Neural cell (in vitro differentiated cells): ENCODE measurements around the gene HECW1. TPM values are rescaled to one million over a fixed set of nuclear protein-coding genes. Genes with fewer than 3 reads are reported as not detected.

Experiments
- H2AFZ ChIP-seq: fragments of 200-600, 300-800 bp; sonication (generic), shearing (Covaris generic); 2 replicates; pipeline ENCODE4 v1.6.0; 2014; ENCODE audit warnings: low read depth, mild to moderate bottlenecking, antibody characterized with exemption, low read length, moderate library complexity
- H3F3A ChIP-seq: fragments of 200-600 bp; shearing (Covaris generic); 2 replicates; pipeline ENCODE4 v1.6.1; 2016; ENCODE audit warnings: mild to moderate bottlenecking, moderate library complexity, mixed read lengths, antibody characterized with exemption, low read length; ENCODE audit not compliant: insufficient read depth, poor library complexity, severe bottlenecking
- H3K27ac ChIP-seq: fragments of 200-600, 300-800 bp; sonication (generic), shearing (Covaris generic); 2 replicates; pipeline ENCODE4 v1.5.1; 2014; ENCODE audit warnings: mild to moderate bottlenecking, low read length, moderate library complexity
- H3K27me3 ChIP-seq: fragments of 300-800, 200-600 bp; sonication (generic), shearing (Covaris generic); 2 replicates; pipeline ENCODE4 v1.6.0; 2014; ENCODE audit warnings: mild to moderate bottlenecking, low read depth, low read length, moderate library complexity; ENCODE audit not compliant: insufficient read depth
- H3K36me3 ChIP-seq: fragments of 300-800, 200-600 bp; sonication (generic), shearing (Covaris generic); 2 replicates; pipeline ENCODE4 v1.5.1; 2014; ENCODE audit warnings: mild to moderate bottlenecking, antibody characterized with exemption, low read length, moderate library complexity; ENCODE audit not compliant: insufficient read depth
- H3K4me2 ChIP-seq: fragments of 300-800, 200-600 bp; sonication (generic), shearing (Covaris generic); 2 replicates; pipeline ENCODE4 v1.6.0; 2014; ENCODE audit warnings: mild to moderate bottlenecking, low read length
- H3K4me3 ChIP-seq: fragments of 300-800, 200-600 bp; sonication (generic), shearing (Covaris generic); 2 replicates; pipeline ENCODE4 v1.5.1; 2014; ENCODE audit warnings: mild to moderate bottlenecking, low read length, moderate library complexity
- H3K79me2 ChIP-seq: fragments of 200-600 bp; shearing (Covaris generic); replicated peaks from 2 replicates; pipeline ENCODE4 v1.6.0; 2014; ENCODE audit warnings: mild to moderate bottlenecking, low read length, moderate library complexity; ENCODE audit not compliant: insufficient read depth
- H3K9ac ChIP-seq: fragments of 300-800, 200-600 bp; sonication (generic), shearing (Covaris generic); 2 replicates; pipeline ENCODE4 v1.6.1; 2016; ENCODE audit warnings: mild to moderate bottlenecking, low read length, mixed read lengths
- H3K9me2 ChIP-seq: fragments of 200-600 bp; shearing (Covaris generic); 2 replicates; pipeline ENCODE4 v1.6.1; 2016; ENCODE audit warnings: mild to moderate bottlenecking, low read length, mixed read lengths; ENCODE audit not compliant: insufficient read depth
- H3K9me3 ChIP-seq: fragments of 200-600, 300-800 bp; sonication (generic), shearing (Covaris generic); 2 replicates; pipeline ENCODE4 v1.6.1; 2016; ENCODE audit warnings: mild to moderate bottlenecking, mixed run types, low read length, moderate library complexity, mixed read lengths
- H4K20me1 ChIP-seq: fragments of 200-600 bp; shearing (Covaris generic); 2 replicates; pipeline ENCODE4 v1.6.1; 2016; ENCODE audit warnings: mild to moderate bottlenecking, mixed run types; ENCODE audit not compliant: insufficient read depth
- CTCF ChIP-seq: fragments of 450-650 bp; IDR thresholded peaks from 2 replicates; pipeline ENCODE4 v1.5.1; 2014; ENCODE audit warnings: antibody characterized with exemption, mild to moderate bottlenecking, moderate library complexity; ENCODE audit not compliant: poor library complexity, severe bottlenecking
- EP300 ChIP-seq: fragments of 450-650 bp; conservative IDR thresholded peaks from 2 replicates; pipeline ENCODE4 v1.6.1; 2014; ENCODE audit warnings: antibody characterized with exemption, mild to moderate bottlenecking, moderate library complexity; ENCODE audit not compliant: poor library complexity, severe bottlenecking
- EZH2 ChIP-seq: fragments of 200-600, 300-800 bp; shearing (Covaris generic), sonication (generic); IDR thresholded peaks from 2 replicates; pipeline ENCODE4 v1.6.1; 2014; ENCODE audit warnings: antibody characterized with exemption, low read length, borderline replicate concordance, mild to moderate bottlenecking; ENCODE audit not compliant: insufficient read depth, poor library complexity, severe bottlenecking
- MXI1 ChIP-seq: fragments of 450-650 bp; conservative IDR thresholded peaks from 2 replicates; pipeline ENCODE4 v1.6.1; 2014; ENCODE audit warnings: antibody characterized with exemption, mild to moderate bottlenecking; ENCODE audit not compliant: poor library complexity, severe bottlenecking
- POLR2AphosphoS5 ChIP-seq: IDR thresholded peaks from 2 replicates; pipeline ENCODE4 v1.6.1; 2012
- RAD21 ChIP-seq: fragments of 450-650 bp; conservative IDR thresholded peaks from 2 replicates; pipeline ENCODE4 v1.6.1; 2014; ENCODE audit warnings: antibody characterized with exemption, mild to moderate bottlenecking, moderate library complexity
- SMC3 ChIP-seq: fragments of 450-650 bp; conservative IDR thresholded peaks from 2 replicates; pipeline ENCODE4 v1.6.1; 2014; ENCODE audit warnings: antibody characterized with exemption, mild to moderate bottlenecking, moderate library complexity; ENCODE audit not compliant: poor library complexity
- TAF1 ChIP-seq: IDR thresholded peaks from 2 replicates; pipeline ENCODE4 v1.6.1; 2012; ENCODE audit warnings: low read depth
- polyA plus RNA-seq: library from polyadenylated mRNA; depleted of rRNA; stranded (reverse); fragments of >200 nt; gene quantifications from 2 replicates; pipeline ENCODE4 v1.2.3, GENCODE V29; 2014
- TF ChIP-seq, protein P1 (sequence below): IDR thresholded peaks from 2 replicates; pipeline ENCODE4 v1.6.1; 2012; ENCODE audit warnings: borderline replicate concordance

Gene HECW1
- polyA plus RNA-seq, 1 donor from 2014 or later = 13.8 TPM

- H3K4me3 ChIP-seq = no peak overlapping the region
- H3K27ac ChIP-seq = no peak overlapping the region
- H3K4me2 ChIP-seq = no peak overlapping the region
- no peak for TF ChIP-seq EZH2
- no peak for TF ChIP-seq TAF1
- no peak for TF ChIP-seq MXI1
- no peak for TF ChIP-seq SMC3
- TF ChIP-seq CTCF = no peak
- no peak for TF ChIP-seq POLR2AphosphoS5
- TF ChIP-seq RAD21 = no peak
- TF ChIP-seq EP300 = no peak
- TF ChIP-seq, protein P1, sequence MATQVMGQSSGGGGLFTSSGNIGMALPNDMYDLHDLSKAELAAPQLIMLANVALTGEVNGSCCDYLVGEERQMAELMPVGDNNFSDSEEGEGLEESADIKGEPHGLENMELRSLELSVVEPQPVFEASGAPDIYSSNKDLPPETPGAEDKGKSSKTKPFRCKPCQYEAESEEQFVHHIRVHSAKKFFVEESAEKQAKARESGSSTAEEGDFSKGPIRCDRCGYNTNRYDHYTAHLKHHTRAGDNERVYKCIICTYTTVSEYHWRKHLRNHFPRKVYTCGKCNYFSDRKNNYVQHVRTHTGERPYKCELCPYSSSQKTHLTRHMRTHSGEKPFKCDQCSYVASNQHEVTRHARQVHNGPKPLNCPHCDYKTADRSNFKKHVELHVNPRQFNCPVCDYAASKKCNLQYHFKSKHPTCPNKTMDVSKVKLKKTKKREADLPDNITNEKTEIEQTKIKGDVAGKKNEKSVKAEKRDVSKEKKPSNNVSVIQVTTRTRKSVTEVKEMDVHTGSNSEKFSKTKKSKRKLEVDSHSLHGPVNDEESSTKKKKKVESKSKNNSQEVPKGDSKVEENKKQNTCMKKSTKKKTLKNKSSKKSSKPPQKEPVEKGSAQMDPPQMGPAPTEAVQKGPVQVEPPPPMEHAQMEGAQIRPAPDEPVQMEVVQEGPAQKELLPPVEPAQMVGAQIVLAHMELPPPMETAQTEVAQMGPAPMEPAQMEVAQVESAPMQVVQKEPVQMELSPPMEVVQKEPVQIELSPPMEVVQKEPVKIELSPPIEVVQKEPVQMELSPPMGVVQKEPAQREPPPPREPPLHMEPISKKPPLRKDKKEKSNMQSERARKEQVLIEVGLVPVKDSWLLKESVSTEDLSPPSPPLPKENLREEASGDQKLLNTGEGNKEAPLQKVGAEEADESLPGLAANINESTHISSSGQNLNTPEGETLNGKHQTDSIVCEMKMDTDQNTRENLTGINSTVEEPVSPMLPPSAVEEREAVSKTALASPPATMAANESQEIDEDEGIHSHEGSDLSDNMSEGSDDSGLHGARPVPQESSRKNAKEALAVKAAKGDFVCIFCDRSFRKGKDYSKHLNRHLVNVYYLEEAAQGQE = no peak
- H3K79me2 ChIP-seq = peaks cover 27% of the 10 kb centered on the region
- H4K20me1 ChIP-seq = no peaks in the 10 kb centered on the region
- H3K9ac ChIP-seq = no peak overlapping the region
- H3K36me3 ChIP-seq = peaks cover 4% of the 10 kb centered on the region
- H3K9me3 ChIP-seq = no peaks in the 10 kb centered on the region
- peaks cover 13% of the 10 kb centered on the region for H3K27me3 ChIP-seq
- H3F3A ChIP-seq = no peaks in the 10 kb centered on the region
- H2AFZ ChIP-seq = no peak overlapping the region
- no peaks in the 10 kb centered on the region for H3K9me2 ChIP-seq
Observed at GRCh38 chr7:43119371-43120075, 7.1 kb downstream of the HECW1 start.

- Histone ChIP-seq H3K79me2 (peaks cover 6% of the 10 kb centered on the region), H3K9ac (no peak overlapping the region), H4K20me1 (no peaks in the 10 kb centered on the region), H3K9me3 (no peaks in the 10 kb centered on the region), H3K9me2 (no peaks in the 10 kb centered on the region), H3K36me3 (peaks cover 4% of the 10 kb centered on the region), H3K27ac (no peak overlapping the region), H3F3A (no peaks in the 10 kb centered on the region), H3K4me2 (no peak overlapping the region), H3K4me3 (no peak overlapping the region), H2AFZ (no peak overlapping the region), H3K27me3 (no peaks in the 10 kb centered on the region)
- no peak for TF ChIP-seq POLR2AphosphoS5
- no peak for TF ChIP-seq CTCF
- no peak for TF ChIP-seq EP300
- TF ChIP-seq, protein P1 = no peak
- no peak for TF ChIP-seq MXI1
- TF ChIP-seq RAD21 = no peak
- no peak for TF ChIP-seq SMC3
- no peak for TF ChIP-seq TAF1
- no peak for TF ChIP-seq EZH2
Observed at GRCh38 chr7:43121973-43122372, 9.5 kb downstream of the HECW1 start.
